PC-9 (cell line): ENCODE data around the gene CLMN. TPM values are rescaled to one million over a fixed set of nuclear protein-coding genes. Genes with fewer than 3 reads are reported as not detected.

Experiments
- BruUV-seq: library from RNA; stranded (reverse); fragments of 400-500 nt; replicated peaks from 2 replicates; lab custom pipeline; 2021; lab: Mats Ljungman, UMichigan
- CTCF ChIA-PET: fragments of 300-600 bp; sonication (Branson Sonifier 250); formaldehyde crosslinking; loops from one replicate; lab custom pipeline; 2022; ENCODE audit warnings: antibody characterized with exemption; lab: Charles Lee
- POLR2A ChIA-PET: fragments of 300-600 bp; sonication (Branson Sonifier 250); formaldehyde crosslinking; loops from one replicate; lab custom pipeline; 2022; ENCODE audit warnings: antibody characterized with exemption; ENCODE audit not compliant: unreplicated experiment; lab: Charles Lee
- DNase-seq, 2 experiments: peaks; one replicate each; pipeline versions ENCODE4 v3.0.0 to v3.0.0-alpha.2; 2015 to 2022; ENCODE audit warnings: mixed read lengths in 1 of 2
- H2AFZ ChIP-seq: fragments of 200-600 bp; sonication (generic); 2 replicates; pipeline ENCODE4 v1.8.1; 2017; ENCODE audit warnings: antibody characterized with exemption
- H3F3A ChIP-seq: fragments of 200-600 bp; sonication (generic); 2 replicates; pipeline ENCODE4 v1.8.1; 2017; ENCODE audit warnings: antibody characterized with exemption, mild to moderate bottlenecking, low read depth; ENCODE audit not compliant: insufficient read depth
- H3K27ac ChIP-seq: fragments of 200-600 bp; sonication (generic); 2 replicates; pipeline ENCODE4 v1.6.1; 2016; ENCODE audit warnings: mixed run types
- H3K27me3 ChIP-seq: fragments of 200-600 bp; sonication (generic); 2 replicates; pipeline ENCODE4 v1.6.1; 2016; ENCODE audit warnings: low read depth, mixed run types; ENCODE audit not compliant: insufficient read depth
- H3K36me3 ChIP-seq: fragments of 200-600 bp; sonication (generic); 2 replicates; pipeline ENCODE4 v1.6.1; 2016; ENCODE audit warnings: low read depth, mixed run types
- H3K4me1 ChIP-seq: fragments of 200-600 bp; sonication (generic); replicated peaks from 2 replicates; pipeline ENCODE4 v1.6.1; 2016; ENCODE audit warnings: mixed run types; ENCODE audit not compliant: insufficient read depth
- H3K4me2 ChIP-seq: fragments of 200-600 bp; sonication (generic); 2 replicates; pipeline ENCODE4 v1.6.1; 2017; ENCODE audit warnings: mixed run types
- H3K4me3 ChIP-seq: fragments of 200-600 bp; sonication (generic); 2 replicates; pipeline ENCODE4 v1.6.1; 2016; ENCODE audit warnings: mixed run types
- H3K79me2 ChIP-seq: fragments of 200-600 bp; sonication (generic); 2 replicates; pipeline ENCODE4 v1.6.1; 2017; ENCODE audit warnings: low read depth, mixed run types
- H3K9me2 ChIP-seq: fragments of 200-600 bp; sonication (generic); 2 replicates; pipeline ENCODE4 v1.8.1; 2017; ENCODE audit warnings: mild to moderate bottlenecking; ENCODE audit not compliant: insufficient read depth
- H3K9me3 ChIP-seq: fragments of 200-600 bp; sonication (generic); 2 replicates; pipeline ENCODE4 v1.8.1; 2016; ENCODE audit warnings: low read depth; ENCODE audit not compliant: insufficient read depth
- H4K20me1 ChIP-seq: fragments of 200-600 bp; sonication (generic); 2 replicates; pipeline ENCODE4 v1.8.1; 2017; ENCODE audit not compliant: insufficient read depth
- EZH2 ChIP-seq: fragments of 200-600 bp; sonication (generic); IDR thresholded peaks from 2 replicates; pipeline ENCODE4 v1.8.0; 2017; ENCODE audit warnings: antibody characterized with exemption, low read depth
- intact Hi-C: fragments of 100-400 bp; cut with micrococcal nuclease; formaldehyde crosslinking; loops from one replicate; pipeline ENCODE4 v1.10.0; 2022; ENCODE audit not compliant: unreplicated experiment
- total RNA-seq: library from RNA; stranded (reverse); gene quantifications from 2 replicates; pipeline ENCODE4 v1.2.3, GENCODE V29; 2021
- TF ChIP-seq, protein P1 (sequence below): fragments of 200-600 bp; sonication (generic); conservative IDR thresholded peaks from 2 replicates; pipeline ENCODE4 v1.6.1; 2017; ENCODE audit warnings: mixed run types, antibody characterized with exemption, mild to moderate bottlenecking, moderate library complexity

The CLMN gene
- total RNA-seq, 1 experiment from 2014 or later, result 15.8 TPM

DNA sequence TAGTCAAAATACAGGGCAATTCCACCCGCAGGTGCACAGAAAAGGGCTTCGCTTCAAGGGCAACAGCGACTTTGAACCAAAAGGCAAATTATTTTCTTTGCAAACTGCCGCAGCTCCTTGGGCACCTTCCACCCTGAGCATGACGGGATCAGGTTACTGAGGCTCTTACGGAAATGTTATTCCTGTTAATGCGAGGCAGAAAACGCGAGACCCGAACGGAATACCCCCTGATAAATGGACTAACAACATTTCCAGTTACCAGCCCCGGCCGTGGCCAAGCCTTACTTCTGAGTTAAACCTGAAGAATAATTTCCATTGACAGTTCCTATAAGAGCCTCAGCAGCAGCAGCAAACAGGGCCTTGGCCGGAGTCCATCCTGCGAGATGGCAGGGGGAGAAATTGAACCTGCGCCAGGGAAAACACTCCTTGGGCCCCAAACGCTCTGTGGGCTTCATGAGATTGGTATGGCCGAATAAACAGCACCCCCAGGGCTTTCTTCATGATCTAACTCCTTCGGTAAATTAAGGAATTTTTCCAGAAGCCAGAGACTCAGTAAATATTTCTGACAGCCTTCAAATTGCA, 92.3 kb downstream of the CLMN start:
- Histone ChIP-seq H3K4me3 (no peak overlapping the region), H3F3A (no peaks in the 10 kb centered on the region; the same call in 1 of the 2 replicates), H3K4me2 (no peak overlapping the region), H3K4me1 (peaks cover 5% of the 10 kb centered on the region), H3K9me2 (no peaks in the 10 kb centered on the region), H4K20me1 (no peaks in the 10 kb centered on the region), H3K9me3 (no peaks in the 10 kb centered on the region), H3K27me3 (no peaks in the 10 kb centered on the region), H2AFZ (no peak overlapping the region), H3K36me3 (no peaks in the 10 kb centered on the region), H3K27ac (no peak overlapping the region), H3K79me2 (no peaks in the 10 kb centered on the region)
- intact Hi-C loops, result no loop called here
- ChIA-PET POLR2A (no interaction called here), CTCF (no interaction called here)
- DNase-seq, result no peak
- TF ChIP-seq, protein P1, sequence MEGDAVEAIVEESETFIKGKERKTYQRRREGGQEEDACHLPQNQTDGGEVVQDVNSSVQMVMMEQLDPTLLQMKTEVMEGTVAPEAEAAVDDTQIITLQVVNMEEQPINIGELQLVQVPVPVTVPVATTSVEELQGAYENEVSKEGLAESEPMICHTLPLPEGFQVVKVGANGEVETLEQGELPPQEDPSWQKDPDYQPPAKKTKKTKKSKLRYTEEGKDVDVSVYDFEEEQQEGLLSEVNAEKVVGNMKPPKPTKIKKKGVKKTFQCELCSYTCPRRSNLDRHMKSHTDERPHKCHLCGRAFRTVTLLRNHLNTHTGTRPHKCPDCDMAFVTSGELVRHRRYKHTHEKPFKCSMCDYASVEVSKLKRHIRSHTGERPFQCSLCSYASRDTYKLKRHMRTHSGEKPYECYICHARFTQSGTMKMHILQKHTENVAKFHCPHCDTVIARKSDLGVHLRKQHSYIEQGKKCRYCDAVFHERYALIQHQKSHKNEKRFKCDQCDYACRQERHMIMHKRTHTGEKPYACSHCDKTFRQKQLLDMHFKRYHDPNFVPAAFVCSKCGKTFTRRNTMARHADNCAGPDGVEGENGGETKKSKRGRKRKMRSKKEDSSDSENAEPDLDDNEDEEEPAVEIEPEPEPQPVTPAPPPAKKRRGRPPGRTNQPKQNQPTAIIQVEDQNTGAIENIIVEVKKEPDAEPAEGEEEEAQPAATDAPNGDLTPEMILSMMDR, result no peak
- no peak for TF ChIP-seq EZH2
- no TSS peak for BruUV-seq

DNA sequence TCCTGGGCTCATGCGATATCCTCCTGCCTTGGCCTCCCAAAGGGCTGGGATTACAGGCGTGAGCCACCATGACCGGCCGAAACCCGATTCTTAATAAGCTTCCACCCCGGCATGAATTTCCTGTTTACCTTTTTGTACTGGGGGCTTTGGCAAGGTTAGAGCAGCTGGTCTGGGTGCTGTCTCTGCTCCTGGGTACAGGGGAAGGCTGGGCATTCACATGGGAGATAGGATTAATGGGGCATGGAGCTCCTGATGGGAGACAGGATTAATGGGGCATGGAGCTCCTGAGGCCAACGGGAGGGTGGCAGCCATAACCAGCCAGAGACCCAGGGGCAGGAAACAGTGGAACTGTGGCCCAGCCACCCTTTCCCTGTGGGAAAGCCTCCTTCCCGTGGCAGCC, 92.9 kb downstream of the CLMN start:
- no peaks in the 10 kb centered on the region for H3K4me1 ChIP-seq
- H3K27ac ChIP-seq, result no peak overlapping the region
- no peak for DNase-seq
- H3K27me3 ChIP-seq, result no peaks in the 10 kb centered on the region
- no peaks in the 10 kb centered on the region for H3K36me3 ChIP-seq
- ChIA-PET CTCF (no interaction called here), POLR2A (no interaction called here)
- no peaks in the 10 kb centered on the region for H3F3A ChIP-seq
- intact Hi-C loops, result no loop called here
- H3K79me2 ChIP-seq, result no peaks in the 10 kb centered on the region
- H3K4me2 ChIP-seq, result no peak overlapping the region
- TF ChIP-seq, protein P1, result no peak
- no peak for TF ChIP-seq EZH2
- no TSS peak for BruUV-seq
- H4K20me1 ChIP-seq, result no peaks in the 10 kb centered on the region
- no peak overlapping the region for H3K4me3 ChIP-seq
- H2AFZ ChIP-seq, result no peak overlapping the region
- H3K9me3 ChIP-seq, result no peaks in the 10 kb centered on the region
- no peaks in the 10 kb centered on the region for H3K9me2 ChIP-seq

DNA sequence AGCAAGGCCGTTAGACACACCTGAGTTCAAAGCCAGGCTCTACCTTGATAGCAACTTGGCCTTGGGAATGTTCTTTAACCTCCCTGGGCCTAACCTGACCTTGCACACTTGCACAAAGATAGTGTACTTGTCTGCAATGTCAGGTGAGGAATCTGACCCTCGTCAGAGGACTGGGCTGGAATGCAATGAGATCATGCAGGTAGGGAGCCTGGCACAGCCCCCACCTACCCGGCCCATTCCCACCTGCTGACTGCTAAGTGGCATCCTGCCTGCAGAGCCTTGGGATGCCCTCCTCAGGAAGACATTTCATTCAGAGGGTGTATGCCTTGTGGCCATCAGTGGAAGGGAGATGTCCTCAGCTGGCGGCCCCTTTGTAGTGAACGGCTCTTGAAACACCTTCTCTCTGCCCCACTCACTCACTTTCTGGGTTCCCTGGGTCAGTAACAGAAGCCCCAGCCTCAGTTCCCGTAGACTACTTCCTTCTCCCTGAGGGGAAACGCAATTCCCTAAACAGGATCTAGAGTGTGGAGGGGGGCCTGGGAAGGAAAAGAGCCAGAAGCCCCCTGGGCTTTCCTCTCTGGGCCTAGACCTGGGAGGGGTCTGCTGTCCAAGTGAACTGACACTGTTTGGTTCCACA, 94.3 kb downstream of the CLMN start:
- no peak overlapping the region for H3K4me3 ChIP-seq
- no peaks in the 10 kb centered on the region for H3K4me1 ChIP-seq
- ChIA-PET CTCF (no interaction called here), POLR2A (no interaction called here)
- no peak for TF ChIP-seq EZH2
- TF ChIP-seq, protein P1, result no peak
- no peak overlapping the region for H3K4me2 ChIP-seq
- no peaks in the 10 kb centered on the region for H3K9me2 ChIP-seq
- no TSS peak for BruUV-seq
- intact Hi-C loops, result no loop called here
- H2AFZ ChIP-seq, result no peak overlapping the region
- DNase-seq, result no peak
- no peaks in the 10 kb centered on the region for H3K79me2 ChIP-seq
- no peak overlapping the region for H3K27ac ChIP-seq
- no peaks in the 10 kb centered on the region for H3F3A ChIP-seq
- no peaks in the 10 kb centered on the region for H3K27me3 ChIP-seq
- H3K9me3 ChIP-seq, result no peaks in the 10 kb centered on the region
- H3K36me3 ChIP-seq, result no peaks in the 10 kb centered on the region
- no peaks in the 10 kb centered on the region for H4K20me1 ChIP-seq
